H1 (cell line): ENCODE data around the gene OR51B4. TPM values are rescaled to one million over a fixed set of nuclear protein-coding genes. Genes with fewer than 3 reads are reported as not detected.

Source experiments
- CTCF ChIA-PET: fragments of 300-600 bp; sonication (Branson Sonifier 250); formaldehyde crosslinking; loops from one replicate; lab custom pipeline; 2021; ENCODE audit not compliant: partially characterized antibody; lab: Charles Lee
- POLR2A ChIA-PET: fragments of 300-600 bp; sonication (Branson Sonifier 250); formaldehyde crosslinking; loops from one replicate; lab custom pipeline; 2021; ENCODE audit warnings: inconsistent platforms; ENCODE audit not compliant: partially characterized antibody; lab: Charles Lee
- DNase-seq, 2 experiments: peaks; one replicate each; pipeline versions ENCODE4 v3.0.0 to v3.0.0-alpha.2; 2010 to 2022; ENCODE audit warnings: low spot score in 2 of 2, low read depth in 1 of 2, mixed read lengths in 1 of 2
- FAIRE-seq: peaks from 2 replicates; lab custom pipeline; 2011; peaks lifted over from hg19 to GRCh38; lab: Jason Lieb, UNC
- H2AFZ ChIP-seq: 2 replicates; pipeline ENCODE4 v1.8.1; 2012; ENCODE audit warnings: low read length, inconsistent platforms
- H2AK5ac ChIP-seq: 2 replicates; pipeline ENCODE4 v1.6.1; 2013; ENCODE audit warnings: low read depth, low read length
- H2BK120ac ChIP-seq: replicated peaks from 2 replicates; pipeline ENCODE3; 2013; ENCODE audit warnings: low read depth, low read length, inconsistent platforms
- H2BK12ac ChIP-seq: 2 replicates; pipeline ENCODE4 v1.6.1; 2013; ENCODE audit warnings: low read depth, low read length
- H2BK15ac ChIP-seq: 2 replicates; pipeline ENCODE4 v1.6.1; 2013; ENCODE audit warnings: low read length
- H2BK20ac ChIP-seq: 2 replicates; pipeline ENCODE4 v1.6.1; 2013; ENCODE audit warnings: low read length
- H2BK5ac ChIP-seq: 2 replicates; pipeline ENCODE4 v1.6.1; 2013; ENCODE audit warnings: low read depth, low read length
- H3K14ac ChIP-seq: 2 replicates; pipeline ENCODE4 v1.6.1; 2013; ENCODE audit warnings: inconsistent platforms; ENCODE audit not compliant: insufficient read length
- H3K18ac ChIP-seq: 2 replicates; pipeline ENCODE4 v1.6.1; 2013; ENCODE audit warnings: low read length; ENCODE audit errors: extremely low read depth
- H3K23ac ChIP-seq: 2 replicates; pipeline ENCODE4 v1.6.1; 2013; ENCODE audit warnings: inconsistent platforms; ENCODE audit not compliant: insufficient read length
- H3K23me2 ChIP-seq: 2 replicates; pipeline ENCODE4 v1.6.1; 2013; ENCODE audit warnings: low read depth, low read length
- H3K27ac ChIP-seq: 2 replicates; pipeline ENCODE4 v1.6.1; 2011; ENCODE audit warnings: low read depth, low read length, inconsistent platforms
- H3K27me3 ChIP-seq, 4 experiments: replicated peaks in 1 of 4; 1 replicate in 1 of 4; 2 replicates in 3 of 4; pipeline versions ENCODE4 v1.6.1 to v1.8.1; 2011 to 2013; ENCODE audit warnings: low read length in 3 of 4, mild to moderate bottlenecking in 3 of 4, inconsistent platforms in 2 of 4, mixed read lengths in 2 of 4, moderate library complexity in 1 of 4; ENCODE audit not compliant: control insufficient read depth in 3 of 4, insufficient read depth in 3 of 4; ENCODE audit errors: extremely low read depth in 1 of 4
- H3K36me3 ChIP-seq, 4 experiments: 2 replicates each; pipeline versions ENCODE4 v1.6.1 to v1.8.1; 2011 to 2013; ENCODE audit warnings: mild to moderate bottlenecking in 4 of 4, low read length in 3 of 4, moderate library complexity in 2 of 4, control low read depth in 1 of 4, inconsistent platforms in 1 of 4; ENCODE audit not compliant: insufficient read depth in 4 of 4, control insufficient read depth in 2 of 4
- H3K4ac ChIP-seq: replicated peaks from 2 replicates; pipeline ENCODE3; 2013; ENCODE audit warnings: low read length, low read depth, mixed read lengths, inconsistent platforms; ENCODE audit not compliant: insufficient read length
- H3K4me1 ChIP-seq, 4 experiments: replicated peaks in 1 of 4; 1 replicate in 1 of 4; 2 replicates in 3 of 4; pipeline versions ENCODE4 v1.6.1 to v1.8.1; 2011 to 2013; ENCODE audit warnings: low read length in 3 of 4, inconsistent platforms in 2 of 4, mixed read lengths in 1 of 4; ENCODE audit not compliant: insufficient read depth in 4 of 4, control insufficient read depth in 3 of 4
- H3K4me2 ChIP-seq, 2 experiments: 2 replicates each; pipeline versions ENCODE4 v1.6.1 to v1.8.1; 2011 to 2013; ENCODE audit warnings: low read depth in 2 of 2, low read length in 2 of 2, control low read depth in 1 of 2, inconsistent platforms in 1 of 2, mild to moderate bottlenecking in 1 of 2; ENCODE audit not compliant: insufficient read depth in 1 of 2
- H3K4me3 ChIP-seq, 4 experiments: fragments of 200-600, 300-600 bp in 1 of 4; sonication (generic), shearing (Covaris generic), sonication (Bioruptor Twin) in 1 of 4; 2 replicates each; pipeline versions ENCODE4 v1.5.1 to v1.8.1; 2011 to 2016; ENCODE audit warnings: low read length in 4 of 4, low read depth in 3 of 4, control low read depth in 2 of 4, inconsistent platforms in 2 of 4, mild to moderate bottlenecking in 2 of 4, mixed read lengths in 1 of 4, moderate library complexity in 1 of 4; ENCODE audit not compliant: insufficient read depth in 2 of 4; ENCODE audit errors: extremely low read depth in 1 of 4
- H3K56ac ChIP-seq: replicated peaks from 2 replicates; pipeline ENCODE3; 2013; ENCODE audit warnings: low read depth, mild to moderate bottlenecking, mixed read lengths, low read length, inconsistent platforms; ENCODE audit not compliant: insufficient read length
- H3K79me1 ChIP-seq: 2 replicates; pipeline ENCODE4 v1.6.1; 2013; ENCODE audit warnings: low read depth, low read length, control low read depth
- H3K79me2 ChIP-seq, 2 experiments: 2 replicates each; pipeline versions ENCODE4 v1.6.1 to v1.8.1; 2012 to 2013; ENCODE audit warnings: low read length in 2 of 2, mild to moderate bottlenecking in 2 of 2, inconsistent platforms in 1 of 2; ENCODE audit not compliant: insufficient read depth in 2 of 2, control insufficient read depth in 1 of 2
- H3K9ac ChIP-seq, 4 experiments: replicated peaks in 1 of 4; 1 replicate in 1 of 4; 2 replicates in 3 of 4; pipeline versions ENCODE4 v1.6.1 to v1.8.1; 2011 to 2013; ENCODE audit warnings: low read depth in 3 of 4, low read length in 3 of 4, control low read depth in 2 of 4, mild to moderate bottlenecking in 2 of 4, moderate library complexity in 2 of 4, inconsistent platforms in 1 of 4; ENCODE audit errors: extremely low read depth in 1 of 4
- H3K9me3 ChIP-seq, 2 experiments: 2 replicates each; pipeline versions ENCODE4 v1.6.1 to v1.8.1; 2012 to 2013; ENCODE audit warnings: mild to moderate bottlenecking in 2 of 2, moderate library complexity in 2 of 2, control low read depth in 1 of 2, inconsistent platforms in 1 of 2, low read depth in 1 of 2, low read length in 1 of 2, mixed read lengths in 1 of 2; ENCODE audit not compliant: insufficient read depth in 2 of 2
- H4K20me1 ChIP-seq, 2 experiments: replicated peaks in 1 of 2; 2 replicates each; pipeline versions ENCODE3 to v1.8.1; 2011 to 2013; ENCODE audit warnings: inconsistent platforms in 2 of 2, low read length in 2 of 2, mild to moderate bottlenecking in 1 of 2; ENCODE audit not compliant: insufficient read depth in 2 of 2, control insufficient read depth in 1 of 2
- H4K5ac ChIP-seq: 2 replicates; pipeline ENCODE4 v1.6.1; 2013; ENCODE audit warnings: low read length, low read depth, mixed read lengths, inconsistent platforms; ENCODE audit not compliant: insufficient read length
- H4K8ac ChIP-seq: 2 replicates; pipeline ENCODE4 v1.8.0; 2013; ENCODE audit warnings: mild to moderate bottlenecking, moderate library complexity, low read length, inconsistent platforms; ENCODE audit not compliant: insufficient read depth; ENCODE audit errors: extremely low read depth
- H4K91ac ChIP-seq: replicated peaks from 2 replicates; pipeline ENCODE3; 2013; ENCODE audit warnings: low read length, mixed read lengths, inconsistent platforms; ENCODE audit not compliant: insufficient read length
- BACH1 ChIP-seq: IDR thresholded peaks from 2 replicates; pipeline ENCODE4 v1.6.1; 2012; ENCODE audit warnings: low read length, improper control_type of control experiment
- EGR1 ChIP-seq: IDR thresholded peaks from 2 replicates; pipeline ENCODE4 v1.6.1; 2011; ENCODE audit warnings: low read depth, low read length, borderline replicate concordance
- RAD21 ChIP-seq, 2 experiments: IDR thresholded peaks in 1 of 2; conservative IDR thresholded peaks in 1 of 2; 2 replicates each; pipeline ENCODE4 v1.6.1; 2011; ENCODE audit warnings: low read depth in 2 of 2, low read length in 2 of 2, improper control_type of control experiment in 1 of 2, inconsistent platforms in 1 of 2, mild to moderate bottlenecking in 1 of 2, moderate library complexity in 1 of 2
- TBP ChIP-seq: IDR thresholded peaks from 2 replicates; pipeline ENCODE4 v1.6.1; 2011; ENCODE audit warnings: low read depth, low read length, improper control_type of control experiment
- WGBS, 2 experiments: shearing (Covaris generic) in 1 of 2; methylation state at CpG; one replicate each; pipeline versions ENCODE4 v1.1.6 to v1.1.7; 2013 to 2015; ENCODE audit warnings: low lambda C conversion rate in 2 of 2, mixed read lengths in 2 of 2, inconsistent platforms in 1 of 2, low coverage in 1 of 2, missing lambda C conversion rate in 1 of 2; ENCODE audit not compliant: insufficient replicate concordance in 2 of 2, insufficient coverage in 1 of 2, insufficient read length in 1 of 2; ENCODE audit errors: extremely low coverage in 1 of 2, missing lambda C conversion rate in 1 of 2; 5-methylcytosine and 5-hydroxymethylcytosine counted together
- polyA plus RNA-seq, 7 experiments: library from polyadenylated mRNA; depleted of rRNA in 3 of 7; stranded (reverse) in 5 of 7; unstranded in 2 of 7; fragments of >200 nt in 5 of 7; fragments of 200-250 nt in 2 of 7; gene quantifications; 1 replicate in 5 of 7; 2 replicates in 1 of 7; 4 replicates in 1 of 7; pipeline versions ENCODE4 v1.2.1 to v1.2.3, GENCODE V29; 2011 to 2013; ENCODE audit warnings: missing spikeins in 2 of 7, mixed read lengths in 2 of 7
- total RNA-seq: library from RNA; stranded (reverse); fragmentation: NEBNext Ultra II Directional; extraction: Animal tissue kit (Norgen Biotek cat#: 25700); gene quantifications from 2 replicates; pipeline ENCODE4 v1.2.1, GENCODE V29; 2021

OR51B4 gene
- total and polyA plus RNA-seq, 2 of the 8 experiments (the other 6 are each of a cell fraction or from before 2014, with no cell fraction given) = not detected

- H3K14ac ChIP-seq = no peak overlapping the region
- H2BK120ac ChIP-seq = no peak overlapping the region
These were observed 11.6 kb downstream of the OR51B4 start for GRCh38 chr11:5290106-5290505.

More at GRCh38 chr11:5290106-5290505, 11.6 kb downstream of the OR51B4 start:
- Histone ChIP-seq H2AFZ (no peak overlapping the region), H4K5ac (no peak overlapping the region), H4K8ac (no peak overlapping the region), H3K23ac (no peak overlapping the region), H3K36me3 (no peaks in the 10 kb centered on the region), H2BK20ac (no peak overlapping the region), H2BK12ac (no peak overlapping the region), H3K4me2 (no peak overlapping the region), H3K9ac (no peak overlapping the region), H3K27me3 (no peaks in the 10 kb centered on the region), H3K79me2 (no peaks in the 10 kb centered on the region), H3K4me1 (no peaks in the 10 kb centered on the region), H3K4ac (no peak overlapping the region), H3K27ac (no peak overlapping the region), H3K18ac (no peak overlapping the region), H3K23me2 (no peaks in the 10 kb centered on the region), H3K9me3 (no peaks in the 10 kb centered on the region; a peak in 1 of 4 replicates), H2BK15ac (no peak overlapping the region), H4K20me1 (no peaks in the 10 kb centered on the region), H4K91ac (no peak overlapping the region), H2BK5ac (no peak overlapping the region), H2AK5ac (no peak overlapping the region), H3K56ac (no peak overlapping the region), H3K79me1 (no peaks in the 10 kb centered on the region), H3K4me3 (no peak overlapping the region)
- DNase-seq = no peak
- ChIA-PET POLR2A (no interaction called here), CTCF (interaction anchor here (0.8 to 4.2 kb wide), 18 partner anchors 10 to 517 kb away, joined by 3 to 48 read pairs (median 4); no protein-coding TSS in a partner anchor)
- WGBS, 2 experiments = 96% methylated on average over 1 of the region's 1 CpG; no CpG with 5 or more reads in 1 of the 2 experiments
- no peak for TF ChIP-seq EGR1
- no peak for TF ChIP-seq TBP
- TF ChIP-seq BACH1 = no peak
- TF ChIP-seq RAD21 (IDR thresholded peaks at IDR 0.05 in 1 of 2, conservative IDR thresholded peaks at IDR 0.05 in 1 of 2; ENCODE audit: low read depth in 2 of 2, low read length in 2 of 2) = no peak
- FAIRE-seq = no peak
